WTC11 (cell line): ENCODE data around the gene PABPN1.

Source experiments
- OVOL2 ChIP-seq: fragments of 250-450 bp; sonication (Bioruptor Pico); IDR thresholded peaks from 2 replicates; pipeline ENCODE4 v1.9.0; 2021; ENCODE audit warnings: mild to moderate bottlenecking, borderline replicate concordance
- TF ChIP-seq, protein P1 (sequence below): fragments of 200-600 bp; IDR thresholded peaks from 2 replicates; pipeline ENCODE4 v1.8.0; 2022; ENCODE audit warnings: antibody characterized with exemption
- TF ChIP-seq, protein P2 (sequence below): sonication (generic); formaldehyde crosslinking; IDR thresholded peaks from 2 replicates; pipeline ENCODE4 v1.8.1; 2022; ENCODE audit warnings: low read depth, missing genetic modification reagents, borderline replicate concordance

DNA sequence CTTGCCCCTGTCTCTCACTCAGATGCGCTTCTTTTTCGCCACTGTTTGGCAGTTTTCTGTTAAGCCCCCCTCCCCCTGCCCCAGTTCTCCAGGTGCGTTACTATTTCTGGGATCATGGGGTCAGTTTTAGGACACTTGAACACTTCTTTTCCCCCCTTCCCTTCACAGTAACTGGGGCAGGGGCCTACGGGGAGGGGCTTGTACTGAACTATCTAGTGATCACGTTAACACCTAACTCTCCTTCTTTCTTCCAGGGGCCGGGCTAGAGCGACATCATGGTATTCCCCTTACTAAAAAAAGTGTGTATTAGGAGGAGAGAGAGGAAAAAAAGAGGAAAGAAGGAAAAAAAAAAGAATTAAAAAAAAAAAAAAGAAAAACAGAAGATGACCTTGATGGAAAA lies 3.7 kb downstream of the PABPN1 start:
- TF ChIP-seq, protein P1, sequence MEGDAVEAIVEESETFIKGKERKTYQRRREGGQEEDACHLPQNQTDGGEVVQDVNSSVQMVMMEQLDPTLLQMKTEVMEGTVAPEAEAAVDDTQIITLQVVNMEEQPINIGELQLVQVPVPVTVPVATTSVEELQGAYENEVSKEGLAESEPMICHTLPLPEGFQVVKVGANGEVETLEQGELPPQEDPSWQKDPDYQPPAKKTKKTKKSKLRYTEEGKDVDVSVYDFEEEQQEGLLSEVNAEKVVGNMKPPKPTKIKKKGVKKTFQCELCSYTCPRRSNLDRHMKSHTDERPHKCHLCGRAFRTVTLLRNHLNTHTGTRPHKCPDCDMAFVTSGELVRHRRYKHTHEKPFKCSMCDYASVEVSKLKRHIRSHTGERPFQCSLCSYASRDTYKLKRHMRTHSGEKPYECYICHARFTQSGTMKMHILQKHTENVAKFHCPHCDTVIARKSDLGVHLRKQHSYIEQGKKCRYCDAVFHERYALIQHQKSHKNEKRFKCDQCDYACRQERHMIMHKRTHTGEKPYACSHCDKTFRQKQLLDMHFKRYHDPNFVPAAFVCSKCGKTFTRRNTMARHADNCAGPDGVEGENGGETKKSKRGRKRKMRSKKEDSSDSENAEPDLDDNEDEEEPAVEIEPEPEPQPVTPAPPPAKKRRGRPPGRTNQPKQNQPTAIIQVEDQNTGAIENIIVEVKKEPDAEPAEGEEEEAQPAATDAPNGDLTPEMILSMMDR: no peak
- no peak for TF ChIP-seq OVOL2 (CRISPR knock-in tag)
- TF ChIP-seq, protein P2, sequence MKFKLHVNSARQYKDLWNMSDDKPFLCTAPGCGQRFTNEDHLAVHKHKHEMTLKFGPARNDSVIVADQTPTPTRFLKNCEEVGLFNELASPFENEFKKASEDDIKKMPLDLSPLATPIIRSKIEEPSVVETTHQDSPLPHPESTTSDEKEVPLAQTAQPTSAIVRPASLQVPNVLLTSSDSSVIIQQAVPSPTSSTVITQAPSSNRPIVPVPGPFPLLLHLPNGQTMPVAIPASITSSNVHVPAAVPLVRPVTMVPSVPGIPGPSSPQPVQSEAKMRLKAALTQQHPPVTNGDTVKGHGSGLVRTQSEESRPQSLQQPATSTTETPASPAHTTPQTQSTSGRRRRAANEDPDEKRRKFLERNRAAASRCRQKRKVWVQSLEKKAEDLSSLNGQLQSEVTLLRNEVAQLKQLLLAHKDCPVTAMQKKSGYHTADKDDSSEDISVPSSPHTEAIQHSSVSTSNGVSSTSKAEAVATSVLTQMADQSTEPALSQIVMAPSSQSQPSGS (CRISPR knock-in tag): no peak
